Ishikawa (cell line): ENCODE data around the gene RNLS.

Experiments
- CEBPB ChIP-seq: IDR thresholded peaks from 2 replicates; pipeline ENCODE4 v1.6.1; 2012
- CREB1 ChIP-seq: IDR thresholded peaks from 2 replicates; pipeline ENCODE4 v1.6.1; 2012; ENCODE audit warnings: low read depth
- RAD21 ChIP-seq: IDR thresholded peaks from 2 replicates; pipeline ENCODE4 v1.6.1; 2012; ENCODE audit warnings: low read depth
- REST ChIP-seq: IDR thresholded peaks from 2 replicates; pipeline ENCODE4 v1.6.1; 2012; ENCODE audit warnings: low read depth, mild to moderate bottlenecking
- TAF1 ChIP-seq: IDR thresholded peaks from 2 replicates; pipeline ENCODE4 v1.6.1; 2012; ENCODE audit warnings: low read depth, mild to moderate bottlenecking
- TCF12 ChIP-seq: IDR thresholded peaks from 2 replicates; pipeline ENCODE4 v1.6.1; 2012; ENCODE audit warnings: low read depth
- YY1 ChIP-seq: IDR thresholded peaks from 2 replicates; pipeline ENCODE4 v1.6.1; 2012; ENCODE audit warnings: low read depth
- ZBTB7A ChIP-seq: IDR thresholded peaks from 2 replicates; pipeline ENCODE4 v1.6.1; 2012; ENCODE audit warnings: low read depth
- TF ChIP-seq, protein P1 (sequence below): IDR thresholded peaks from 2 replicates; pipeline ENCODE4 v1.6.1; 2012

DNA sequence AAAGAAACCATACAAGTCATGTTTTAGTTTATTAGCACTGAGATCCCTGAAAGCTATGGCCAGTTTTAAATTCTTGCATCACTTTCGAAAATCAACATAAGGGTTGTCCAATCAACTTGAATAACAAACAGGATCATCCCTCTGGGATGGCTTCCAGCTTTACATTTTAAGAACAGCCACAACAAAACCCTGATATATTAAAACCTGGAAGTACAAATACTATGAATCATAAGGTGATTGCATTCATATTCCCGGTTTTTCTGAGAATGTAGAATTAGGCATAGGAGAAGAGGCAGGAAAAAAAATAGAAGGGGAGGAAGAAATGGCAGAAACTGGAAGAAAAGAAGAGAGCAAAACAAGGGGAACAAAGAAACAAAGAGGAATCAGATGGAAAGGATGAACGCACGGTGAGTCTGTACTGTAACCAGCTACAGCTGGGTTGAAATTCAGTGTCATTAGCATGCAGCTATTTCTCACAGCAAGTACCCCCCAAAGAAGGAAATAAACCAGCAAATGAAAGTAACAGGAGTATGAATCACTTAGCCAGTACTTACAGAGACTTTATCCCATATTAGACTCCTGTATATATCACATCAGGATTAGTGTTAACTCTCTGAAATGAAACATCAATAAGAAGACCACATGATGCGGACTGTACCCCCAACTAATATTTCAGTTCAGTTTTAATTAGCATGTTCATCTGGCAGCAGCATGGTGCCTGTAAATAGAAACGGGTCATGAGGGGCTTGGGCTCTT lies 301.3 kb downstream of the RNLS start:
- TF ChIP-seq CREB1 (no peak), TAF1 (no peak), CEBPB (no peak), YY1 (no peak), TCF12 (no peak), REST (no peak), ZBTB7A (no peak), RAD21 (no peak)
- TF ChIP-seq, protein P1, sequence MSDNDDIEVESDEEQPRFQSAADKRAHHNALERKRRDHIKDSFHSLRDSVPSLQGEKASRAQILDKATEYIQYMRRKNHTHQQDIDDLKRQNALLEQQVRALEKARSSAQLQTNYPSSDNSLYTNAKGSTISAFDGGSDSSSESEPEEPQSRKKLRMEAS, result no peak
